ENCODE results near the gene CCNY.

DNA sequence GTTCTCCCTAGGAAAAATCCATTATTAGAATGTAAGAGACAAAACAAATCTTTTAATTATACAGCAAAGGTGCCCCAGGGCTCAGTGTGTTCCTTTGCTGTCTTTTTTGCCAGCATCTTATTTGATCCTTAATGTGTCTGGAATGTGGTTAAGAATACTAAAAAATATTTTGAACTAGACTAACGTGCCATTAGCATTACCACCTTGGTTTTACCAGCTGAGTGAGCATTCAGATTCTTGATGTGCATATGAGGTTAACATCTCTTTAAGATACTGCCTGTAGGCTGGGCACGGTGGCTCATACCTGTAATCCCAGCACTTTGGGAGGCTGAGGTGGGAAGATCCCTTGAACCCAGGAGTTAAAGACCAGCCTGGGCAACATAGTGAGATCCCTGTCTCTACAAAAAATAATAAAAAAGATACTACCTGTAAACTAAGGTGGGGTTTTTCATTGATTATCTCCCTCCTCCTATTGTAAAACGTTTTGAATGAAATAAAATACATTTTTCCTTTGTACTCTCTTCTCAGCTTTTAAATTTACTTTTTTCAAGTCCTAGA, 96.6 kb downstream of the CCNY start:
- TF ChIP-seq, protein P1, sequence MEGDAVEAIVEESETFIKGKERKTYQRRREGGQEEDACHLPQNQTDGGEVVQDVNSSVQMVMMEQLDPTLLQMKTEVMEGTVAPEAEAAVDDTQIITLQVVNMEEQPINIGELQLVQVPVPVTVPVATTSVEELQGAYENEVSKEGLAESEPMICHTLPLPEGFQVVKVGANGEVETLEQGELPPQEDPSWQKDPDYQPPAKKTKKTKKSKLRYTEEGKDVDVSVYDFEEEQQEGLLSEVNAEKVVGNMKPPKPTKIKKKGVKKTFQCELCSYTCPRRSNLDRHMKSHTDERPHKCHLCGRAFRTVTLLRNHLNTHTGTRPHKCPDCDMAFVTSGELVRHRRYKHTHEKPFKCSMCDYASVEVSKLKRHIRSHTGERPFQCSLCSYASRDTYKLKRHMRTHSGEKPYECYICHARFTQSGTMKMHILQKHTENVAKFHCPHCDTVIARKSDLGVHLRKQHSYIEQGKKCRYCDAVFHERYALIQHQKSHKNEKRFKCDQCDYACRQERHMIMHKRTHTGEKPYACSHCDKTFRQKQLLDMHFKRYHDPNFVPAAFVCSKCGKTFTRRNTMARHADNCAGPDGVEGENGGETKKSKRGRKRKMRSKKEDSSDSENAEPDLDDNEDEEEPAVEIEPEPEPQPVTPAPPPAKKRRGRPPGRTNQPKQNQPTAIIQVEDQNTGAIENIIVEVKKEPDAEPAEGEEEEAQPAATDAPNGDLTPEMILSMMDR (IDR thresholded peaks at IDR 0.05), result no peak
- TF ChIP-seq POLR2AphosphoS5 (IDR thresholded peaks at IDR 0.05), result no peak

All from prostate gland (tissue), 2 donors.